Keratinocyte (primary cell): ENCODE data around the gene AGTRAP.

ENCODE experiments used
- EZH2 ChIP-seq: IDR thresholded peaks from one replicate; pipeline ENCODE4 v1.6.1; 2012; ENCODE audit warnings: inconsistent platforms, mild to moderate bottlenecking, low read length, moderate library complexity
- TF ChIP-seq, protein P1 (sequence below), 3 experiments: IDR thresholded peaks in 1 of 3; conservative IDR thresholded peaks in 1 of 3; optimal IDR thresholded peaks in 1 of 3; 2 replicates in 2 of 3; 3 replicates in 1 of 3; pipeline versions ENCODE3 to v1.5.1; 2011; ENCODE audit warnings: low read length in 3 of 3, mild to moderate bottlenecking in 3 of 3, moderate library complexity in 2 of 3, control low read depth in 1 of 3, inconsistent platforms in 1 of 3; ENCODE audit not compliant: insufficient read depth in 2 of 3; ENCODE audit errors: extremely low read depth in 1 of 3

GRCh38 chr1:11786168-11786567 is 50.2 kb downstream of the AGTRAP start:
- TF ChIP-seq, protein P1, sequence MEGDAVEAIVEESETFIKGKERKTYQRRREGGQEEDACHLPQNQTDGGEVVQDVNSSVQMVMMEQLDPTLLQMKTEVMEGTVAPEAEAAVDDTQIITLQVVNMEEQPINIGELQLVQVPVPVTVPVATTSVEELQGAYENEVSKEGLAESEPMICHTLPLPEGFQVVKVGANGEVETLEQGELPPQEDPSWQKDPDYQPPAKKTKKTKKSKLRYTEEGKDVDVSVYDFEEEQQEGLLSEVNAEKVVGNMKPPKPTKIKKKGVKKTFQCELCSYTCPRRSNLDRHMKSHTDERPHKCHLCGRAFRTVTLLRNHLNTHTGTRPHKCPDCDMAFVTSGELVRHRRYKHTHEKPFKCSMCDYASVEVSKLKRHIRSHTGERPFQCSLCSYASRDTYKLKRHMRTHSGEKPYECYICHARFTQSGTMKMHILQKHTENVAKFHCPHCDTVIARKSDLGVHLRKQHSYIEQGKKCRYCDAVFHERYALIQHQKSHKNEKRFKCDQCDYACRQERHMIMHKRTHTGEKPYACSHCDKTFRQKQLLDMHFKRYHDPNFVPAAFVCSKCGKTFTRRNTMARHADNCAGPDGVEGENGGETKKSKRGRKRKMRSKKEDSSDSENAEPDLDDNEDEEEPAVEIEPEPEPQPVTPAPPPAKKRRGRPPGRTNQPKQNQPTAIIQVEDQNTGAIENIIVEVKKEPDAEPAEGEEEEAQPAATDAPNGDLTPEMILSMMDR (optimal IDR thresholded peaks at IDR 0.05 in 1 of 3, IDR thresholded peaks at IDR 0.05 in 1 of 3, conservative IDR thresholded peaks at IDR 0.05 in 1 of 3; ENCODE audit: extremely low read depth in 1 of 3, insufficient read depth in 2 of 3, low read length in 3 of 3), result no peak
- TF ChIP-seq EZH2, result no peak
